Measurements from ENCODE around the gene TAF10. TPM values are rescaled to one million over a fixed set of nuclear protein-coding genes. Genes with fewer than 3 reads are reported as not detected.

The TAF10 gene
- total and polyA plus RNA-seq, 2 donors, result 119 to 160 TPM

DNA sequence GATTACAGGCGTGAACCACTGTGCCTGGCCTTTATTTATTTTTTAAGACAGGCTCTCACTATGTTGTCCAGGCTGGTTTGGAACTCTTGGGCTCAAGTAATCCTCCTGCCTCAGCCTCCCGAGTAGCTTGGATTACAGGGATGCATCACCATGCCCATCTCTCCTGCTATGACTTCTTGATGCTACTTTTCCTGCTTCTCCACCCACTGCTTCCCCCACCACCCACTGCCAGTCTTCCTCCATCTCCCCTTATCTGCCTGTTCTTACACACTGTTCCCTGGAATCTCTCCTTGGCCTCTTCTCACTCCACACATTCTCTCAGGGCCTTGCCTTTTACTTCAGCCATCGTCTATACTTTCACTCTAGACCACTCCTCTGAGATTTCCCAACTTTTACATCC, 24.5 kb upstream of the TAF10 start:
- Histone ChIP-seq H3K27me3 (ENCODE audit: control insufficient read depth in 2 of 2, insufficient read depth in 1 of 2, low read length in 1 of 2) (no peaks in the 10 kb centered on the region), H3K4me1 (ENCODE audit: control insufficient read depth in 2 of 2, insufficient read depth in 2 of 2, low read length in 2 of 2) (no peaks in the 10 kb centered on the region), H3K9me3 (ENCODE audit: control insufficient read depth in 2 of 2, insufficient read depth in 1 of 2, low read length in 1 of 2) (no peaks in the 10 kb centered on the region), H3K36me3 (ENCODE audit: control insufficient read depth in 2 of 2, insufficient read depth in 2 of 2, low read length in 1 of 2) (peaks cover 6 to 16% of the 10 kb centered on the region in 2 donors), H3K27ac (ENCODE audit: low read depth in 1 of 2, low read length in 1 of 2) (no peak overlapping the region), H3K4me3 (ENCODE audit: low read length in 2 of 2) (no peak overlapping the region)
- 93% methylated on average over 3 of the region's 3 CpGs for WGBS
- DNase-seq (ENCODE audit: low read depth in 6 of 9, low spot score in 9 of 9), result no peak

DNA sequence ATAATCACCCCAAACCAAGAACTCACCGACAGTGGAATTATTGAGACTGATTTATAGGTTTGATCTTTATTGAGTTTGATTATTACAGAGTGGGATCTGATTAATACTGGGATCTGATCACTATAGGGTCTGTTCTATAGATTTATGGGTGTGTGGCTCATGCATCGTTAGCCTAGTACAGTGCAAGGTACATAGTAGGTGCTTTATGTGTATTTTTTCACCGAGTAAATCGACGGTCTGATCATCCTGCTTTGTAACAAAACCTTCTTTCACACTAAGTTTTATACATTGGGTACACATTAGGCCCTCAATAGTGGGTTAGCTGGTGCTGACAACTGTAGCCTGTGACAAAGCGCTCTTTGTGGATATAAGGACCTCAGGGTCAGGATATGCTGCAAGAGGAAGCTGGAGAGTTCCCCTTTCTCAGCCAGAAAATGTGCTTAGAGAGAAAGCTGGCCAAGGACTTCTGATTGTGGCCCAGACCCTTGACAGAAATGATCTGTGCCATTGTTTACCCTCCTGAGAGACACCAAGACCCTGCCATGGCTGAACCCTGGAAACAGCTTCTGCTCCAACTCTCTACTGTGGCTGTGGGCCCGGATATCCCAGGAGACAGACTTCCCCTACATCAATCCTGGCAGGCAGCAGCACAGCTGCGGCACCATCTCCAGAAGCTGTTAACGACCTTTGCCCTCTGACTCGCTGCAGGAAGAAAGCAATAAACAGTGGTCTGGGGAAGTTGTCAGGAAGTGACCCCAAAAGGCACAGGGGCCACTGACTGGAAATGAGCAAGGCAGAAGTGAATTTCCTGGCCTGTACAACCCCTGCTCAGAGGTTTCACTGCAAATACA, 23.3 kb upstream of the TAF10 start:
- Histone ChIP-seq H3K27me3 (ENCODE audit: control insufficient read depth in 2 of 2, insufficient read depth in 1 of 2, low read length in 1 of 2) (no peaks in the 10 kb centered on the region), H3K4me3 (ENCODE audit: low read length in 2 of 2) (no peak overlapping the region), H3K9me3 (ENCODE audit: control insufficient read depth in 2 of 2, insufficient read depth in 1 of 2, low read length in 1 of 2) (no peaks in the 10 kb centered on the region), H3K4me1 (ENCODE audit: control insufficient read depth in 2 of 2, insufficient read depth in 2 of 2, low read length in 2 of 2) (no peaks in the 10 kb centered on the region), H3K36me3 (ENCODE audit: control insufficient read depth in 2 of 2, insufficient read depth in 2 of 2, low read length in 1 of 2) (peaks cover 6 to 16% of the 10 kb centered on the region in 2 donors), H3K27ac (ENCODE audit: low read depth in 1 of 2, low read length in 1 of 2) (no peak overlapping the region)
- no peak for DNase-seq (ENCODE audit: low read depth in 6 of 9, low spot score in 9 of 9)
- WGBS, result 56% methylated on average over 10 of the region's 10 CpGs

DNA sequence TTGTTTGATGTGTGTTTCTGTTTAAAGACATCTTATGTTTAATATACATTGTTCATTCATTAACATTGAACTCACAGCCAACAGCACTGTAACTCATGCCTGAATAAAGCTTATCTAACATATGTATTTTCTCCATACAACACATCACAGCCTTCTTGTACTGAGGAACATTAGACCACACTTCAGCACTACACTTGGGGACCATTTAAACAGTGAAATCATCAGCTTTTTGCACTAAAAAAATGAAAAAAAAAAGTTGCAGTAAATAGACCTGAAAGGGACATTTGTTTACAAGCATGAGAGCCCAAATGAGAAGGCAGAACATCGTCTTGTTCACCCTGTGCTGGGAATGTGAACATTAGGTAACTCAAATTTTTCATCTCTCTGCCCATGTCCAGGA, 22.5 kb upstream of the TAF10 start:
- no peaks in the 10 kb centered on the region for H3K4me1 ChIP-seq (ENCODE audit: control insufficient read depth in 2 of 2, insufficient read depth in 2 of 2, low read length in 2 of 2)
- WGBS, result 89% methylated on average over 1 of the region's 1 CpG
- H3K9me3 ChIP-seq (ENCODE audit: control insufficient read depth in 2 of 2, insufficient read depth in 1 of 2, low read length in 1 of 2), result no peaks in the 10 kb centered on the region
- H3K4me3 ChIP-seq (ENCODE audit: low read length in 2 of 2), result no peak overlapping the region
- H3K27me3 ChIP-seq (ENCODE audit: control insufficient read depth in 2 of 2, insufficient read depth in 1 of 2, low read length in 1 of 2), result no peaks in the 10 kb centered on the region
- no peak overlapping the region for H3K27ac ChIP-seq (ENCODE audit: low read depth in 1 of 2, low read length in 1 of 2)
- DNase-seq (ENCODE audit: low read depth in 6 of 9, low spot score in 9 of 9), result no peak
- peaks cover 7 to 16% of the 10 kb centered on the region in 2 donors for H3K36me3 ChIP-seq (ENCODE audit: control insufficient read depth in 2 of 2, insufficient read depth in 2 of 2, low read length in 1 of 2)

DNA sequence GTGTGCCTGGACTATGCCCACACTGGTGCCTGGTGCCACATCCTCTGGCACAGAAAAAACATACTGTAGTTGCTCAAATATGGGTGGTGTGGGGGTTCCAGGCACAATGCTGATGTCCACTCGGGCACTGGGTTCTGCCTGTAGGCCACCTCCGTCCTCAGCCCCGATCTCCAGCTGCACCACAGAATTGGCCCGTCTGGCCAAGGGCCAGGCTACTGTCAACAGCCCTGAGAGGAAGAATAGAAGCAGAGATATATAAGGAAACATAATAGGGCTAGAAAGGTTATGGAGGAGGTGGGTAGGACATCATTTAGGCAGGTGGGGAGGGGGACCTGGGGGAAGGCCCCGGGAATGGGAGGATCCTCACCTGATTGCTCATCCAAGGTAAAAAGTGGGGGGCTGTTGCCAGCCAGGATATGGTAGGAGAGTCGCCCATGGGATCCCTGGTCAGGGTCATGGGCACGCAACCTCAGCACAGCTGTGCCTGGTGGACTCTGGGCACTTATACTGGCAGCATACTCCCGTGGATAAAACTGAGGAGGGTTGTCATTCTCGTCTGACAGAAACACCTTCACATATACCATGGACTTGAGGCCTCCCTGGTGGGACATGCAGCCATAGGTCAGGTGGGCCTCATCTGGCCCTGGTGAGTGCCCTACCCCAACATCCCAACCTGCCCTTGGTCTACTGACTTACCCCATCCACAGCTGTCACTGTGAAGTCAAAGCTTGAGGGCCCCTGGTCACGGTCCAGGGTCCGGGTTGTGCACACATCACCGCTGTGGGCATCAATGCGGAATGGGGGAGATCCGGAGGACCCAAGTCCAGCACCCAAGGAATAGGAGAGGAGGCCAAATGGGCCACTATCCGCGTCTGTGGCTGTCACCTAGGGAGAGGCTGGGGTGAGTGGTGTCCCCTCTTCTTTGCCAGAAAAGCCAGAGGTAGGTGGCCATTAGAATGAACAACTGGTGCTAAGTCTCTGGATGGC, 21.7 kb upstream of the TAF10 start:
- Histone ChIP-seq H3K4me1 (ENCODE audit: control insufficient read depth in 2 of 2, insufficient read depth in 2 of 2, low read length in 2 of 2) (no peaks in the 10 kb centered on the region), H3K27me3 (ENCODE audit: control insufficient read depth in 2 of 2, insufficient read depth in 1 of 2, low read length in 1 of 2) (no peaks in the 10 kb centered on the region), H3K9me3 (ENCODE audit: control insufficient read depth in 2 of 2, insufficient read depth in 1 of 2, low read length in 1 of 2) (no peaks in the 10 kb centered on the region), H3K27ac (ENCODE audit: low read depth in 1 of 2, low read length in 1 of 2) (no peak overlapping the region), H3K4me3 (ENCODE audit: low read length in 2 of 2) (no peak overlapping the region), H3K36me3 (ENCODE audit: control insufficient read depth in 2 of 2, insufficient read depth in 2 of 2, low read length in 1 of 2) (peaks cover 13 to 15% of the 10 kb centered on the region in 2 donors)
- no peak for DNase-seq (ENCODE audit: low read depth in 6 of 9, low spot score in 9 of 9)
- WGBS, result 96% methylated on average over 16 of the region's 16 CpGs

DNA sequence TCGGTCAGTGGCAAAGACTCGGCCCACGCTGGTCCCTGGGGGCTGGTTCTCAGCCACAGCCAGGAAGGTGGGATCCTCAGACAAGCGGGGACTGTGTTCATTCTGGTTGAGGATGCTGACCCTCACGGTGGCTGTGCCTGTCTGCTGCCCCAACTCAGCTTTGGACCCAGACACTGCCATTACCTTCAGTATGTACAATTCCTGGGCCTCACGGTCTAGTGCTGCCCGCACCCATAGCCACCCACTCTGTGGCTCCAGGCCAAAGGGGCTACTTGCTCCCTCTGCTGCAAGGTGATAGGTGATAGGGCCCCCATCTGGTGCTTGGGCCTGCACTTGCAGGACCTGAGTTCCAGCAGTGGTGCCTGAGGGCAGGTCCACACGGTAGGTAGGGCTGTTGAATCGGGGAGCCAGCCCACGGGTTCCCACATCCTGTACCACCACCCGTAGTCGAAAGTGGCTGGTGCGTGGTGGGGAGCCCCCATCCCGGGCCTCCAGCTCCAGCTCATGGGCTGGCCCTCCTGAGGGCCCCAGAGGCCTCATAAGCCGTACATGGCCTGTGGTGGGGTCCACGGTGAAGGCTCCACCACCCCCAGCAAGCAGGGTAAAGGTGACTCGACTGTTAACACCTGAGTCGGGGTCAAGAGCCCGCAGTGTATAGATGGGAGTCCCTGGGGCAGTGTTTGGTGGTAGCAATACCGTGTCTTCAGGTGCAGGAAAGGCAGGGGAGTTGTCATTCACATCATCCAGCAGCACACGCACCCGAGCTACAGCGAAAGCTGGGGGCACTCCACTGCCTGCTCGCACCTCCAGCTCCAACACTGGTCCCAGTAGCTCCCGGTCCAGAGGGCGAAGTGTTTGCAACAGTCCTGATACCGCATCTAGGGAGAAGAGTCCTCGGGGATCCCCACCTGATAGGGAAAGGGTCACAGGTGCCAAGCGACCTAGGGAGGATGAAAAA, 20.4 kb upstream of the TAF10 start:
- no peak overlapping the region for H3K4me3 ChIP-seq (ENCODE audit: low read length in 2 of 2)
- no peak overlapping the region for H3K27ac ChIP-seq (ENCODE audit: low read depth in 1 of 2, low read length in 1 of 2)
- H3K4me1 ChIP-seq (ENCODE audit: control insufficient read depth in 2 of 2, insufficient read depth in 2 of 2, low read length in 2 of 2), result peaks cover 2 to 3% of the 10 kb centered on the region in 2 donors
- peaks cover 13 to 16% of the 10 kb centered on the region in 2 donors for H3K36me3 ChIP-seq (ENCODE audit: control insufficient read depth in 2 of 2, insufficient read depth in 2 of 2, low read length in 1 of 2)
- H3K9me3 ChIP-seq (ENCODE audit: control insufficient read depth in 2 of 2, insufficient read depth in 1 of 2, low read length in 1 of 2), result no peaks in the 10 kb centered on the region
- no peak for DNase-seq (ENCODE audit: low read depth in 6 of 9, low spot score in 9 of 9)
- H3K27me3 ChIP-seq (ENCODE audit: control insufficient read depth in 2 of 2, insufficient read depth in 1 of 2, low read length in 1 of 2), result no peaks in the 10 kb centered on the region
- 95% methylated on average over 29 of the region's 29 CpGs for WGBS

DNA sequence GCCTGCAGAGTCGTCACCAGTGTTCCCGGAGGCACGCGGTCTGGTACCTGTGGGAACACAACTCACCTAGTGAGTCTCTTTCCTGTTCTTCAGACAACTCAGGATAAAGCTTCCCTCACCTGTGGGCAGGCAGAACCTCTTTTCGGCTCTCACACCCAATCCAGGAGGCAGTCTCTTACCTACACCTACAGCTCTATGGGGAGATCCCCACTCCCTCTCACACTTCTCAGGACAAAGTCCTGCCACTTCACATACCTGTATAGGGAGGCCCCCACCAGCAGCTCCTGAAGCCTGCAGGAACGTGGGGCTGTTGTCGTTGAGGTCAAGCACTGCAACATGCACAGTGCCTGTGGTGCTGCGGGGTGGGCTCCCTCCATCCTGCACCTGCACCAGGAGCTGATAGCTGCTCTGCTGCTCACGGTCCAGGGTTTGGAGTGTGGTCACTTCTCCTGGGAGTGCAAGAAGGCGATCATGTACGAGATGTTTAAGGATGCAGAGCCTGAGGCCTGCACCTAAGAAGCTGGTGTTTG, 19.4 kb upstream of the TAF10 start:
- Histone ChIP-seq H3K27ac (ENCODE audit: low read depth in 1 of 2, low read length in 1 of 2) (no peak overlapping the region), H3K4me1 (ENCODE audit: control insufficient read depth in 2 of 2, insufficient read depth in 2 of 2, low read length in 2 of 2) (peaks cover 5 to 7% of the 10 kb centered on the region in 2 donors), H3K27me3 (ENCODE audit: control insufficient read depth in 2 of 2, insufficient read depth in 1 of 2, low read length in 1 of 2) (no peaks in the 10 kb centered on the region), H3K9me3 (ENCODE audit: control insufficient read depth in 2 of 2, insufficient read depth in 1 of 2, low read length in 1 of 2) (no peaks in the 10 kb centered on the region), H3K36me3 (ENCODE audit: control insufficient read depth in 2 of 2, insufficient read depth in 2 of 2, low read length in 1 of 2) (peaks cover 13 to 25% of the 10 kb centered on the region in 2 donors), H3K4me3 (ENCODE audit: low read length in 2 of 2) (no peak overlapping the region)
- WGBS, result 89% methylated on average over 11 of the region's 11 CpGs
- no peak for DNase-seq (ENCODE audit: low read depth in 6 of 9, low spot score in 9 of 9)

DNA sequence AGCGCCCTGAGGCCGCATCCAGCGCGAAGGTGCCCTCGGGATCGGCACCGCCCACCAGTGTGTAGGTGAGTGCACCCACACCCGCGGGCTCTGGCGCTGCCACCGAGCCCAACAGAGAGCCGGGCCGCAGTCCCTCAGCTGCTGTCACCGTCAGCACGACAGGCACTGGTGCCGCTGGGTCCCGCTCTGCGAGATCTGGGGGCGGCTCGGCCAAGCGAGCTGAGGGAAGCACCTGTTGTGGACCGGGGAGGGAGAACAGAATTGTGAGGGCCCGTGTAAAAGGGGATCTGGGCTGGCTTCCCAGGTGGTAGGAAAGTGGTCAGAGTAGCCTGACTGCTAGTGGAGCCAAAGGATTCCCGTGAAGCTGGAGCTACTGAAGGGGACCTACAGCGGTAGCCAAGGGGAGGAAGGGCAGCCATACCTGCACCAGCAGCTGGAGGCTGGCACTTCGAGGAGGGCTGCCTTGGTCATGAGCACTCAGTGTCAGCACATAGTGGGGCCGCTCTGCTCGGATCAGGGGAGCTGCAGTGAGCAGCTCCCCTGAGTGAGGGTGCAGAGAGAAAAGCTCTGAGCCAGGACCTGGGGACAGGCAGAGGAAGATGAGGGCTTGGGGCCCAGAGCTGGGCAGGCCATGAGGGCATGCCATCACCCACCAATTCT, 18.7 kb upstream of the TAF10 start:
- H3K4me3 ChIP-seq (ENCODE audit: low read length in 2 of 2), result no peak overlapping the region

More for the DNA sequence above, 18.7 kb upstream of the TAF10 start:
- no peaks in the 10 kb centered on the region for H3K9me3 ChIP-seq (ENCODE audit: control insufficient read depth in 2 of 2, insufficient read depth in 1 of 2, low read length in 1 of 2)
- H3K27ac ChIP-seq (ENCODE audit: low read depth in 1 of 2, low read length in 1 of 2), result no peak overlapping the region
- peaks cover 5 to 7% of the 10 kb centered on the region in 2 donors for H3K4me1 ChIP-seq (ENCODE audit: control insufficient read depth in 2 of 2, insufficient read depth in 2 of 2, low read length in 2 of 2)
- peaks cover 13 to 25% of the 10 kb centered on the region in 2 donors for H3K36me3 ChIP-seq (ENCODE audit: control insufficient read depth in 2 of 2, insufficient read depth in 2 of 2, low read length in 1 of 2)
- H3K27me3 ChIP-seq (ENCODE audit: control insufficient read depth in 2 of 2, insufficient read depth in 1 of 2, low read length in 1 of 2), result no peaks in the 10 kb centered on the region
- no peak for DNase-seq (ENCODE audit: low read depth in 6 of 9, low spot score in 9 of 9)
- WGBS, result 91% methylated on average over 28 of the region's 28 CpGs

All from thymus (tissue), 11 donors.